HepG2 (cell line): ENCODE results near the gene MAB21L4. TPM values are rescaled to one million over a fixed set of nuclear protein-coding genes. Genes with fewer than 3 reads are reported as not detected.

Source experiments
- DNMT3B ChIP-seq: conservative IDR thresholded peaks from 2 replicates; pipeline ENCODE4 v1.6.1; 2016; ENCODE audit warnings: missing biosample characterization, control low read depth
- GABPB1 ChIP-seq: IDR thresholded peaks from 2 replicates; pipeline ENCODE4 v1.6.1; 2016; ENCODE audit warnings: mild to moderate bottlenecking, missing genetic modification reagents, moderate library complexity, missing compliant biosample characterization
- KDM5B ChIP-seq: sonication (generic); formaldehyde crosslinking; IDR thresholded peaks from 2 replicates; pipeline ENCODE4 v1.4.0; 2020; ENCODE audit warnings: missing genetic modification reagents, mild to moderate bottlenecking, borderline replicate concordance
- LRRFIP1 ChIP-seq: sonication (generic); formaldehyde crosslinking; conservative IDR thresholded peaks from 2 replicates; pipeline ENCODE4 v1.4.0; 2020; ENCODE audit warnings: missing genetic modification reagents
- RFX1 ChIP-seq: fragments of 450-650 bp; IDR thresholded peaks from 2 replicates; pipeline ENCODE4 v1.6.1; 2017
- TIGD3 ChIP-seq: sonication (generic); formaldehyde crosslinking; IDR thresholded peaks from 2 replicates; pipeline ENCODE4 v1.5.1; 2020; ENCODE audit warnings: mild to moderate bottlenecking, missing genetic modification reagents, borderline replicate concordance
- ZFP37 ChIP-seq: sonication (generic); formaldehyde crosslinking; IDR thresholded peaks from 2 replicates; pipeline ENCODE4 v1.4.0; 2020; ENCODE audit warnings: missing genetic modification reagents, borderline replicate concordance
- ZNF17 ChIP-seq: sonication (generic); formaldehyde crosslinking; IDR thresholded peaks from 2 replicates; pipeline ENCODE4 v1.5.0; 2020; ENCODE audit warnings: mild to moderate bottlenecking, missing genetic modification reagents
- ZNF20 ChIP-seq: sonication (generic); formaldehyde crosslinking; IDR thresholded peaks from 2 replicates; pipeline ENCODE4 v1.4.0; 2020; ENCODE audit warnings: mild to moderate bottlenecking, moderate library complexity, missing genetic modification reagents
- ZNF235 ChIP-seq: sonication (generic); formaldehyde crosslinking; IDR thresholded peaks from 2 replicates; pipeline ENCODE4 v1.8.1; 2023; ENCODE audit warnings: mild to moderate bottlenecking, missing genetic modification reagents, borderline replicate concordance
- ZNF264 ChIP-seq: sonication (generic); formaldehyde crosslinking; IDR thresholded peaks from 2 replicates; pipeline ENCODE4 v1.4.0; 2020; ENCODE audit warnings: missing genetic modification reagents
- ZNF318 ChIP-seq: sonication (generic); formaldehyde crosslinking; IDR thresholded peaks from 2 replicates; pipeline ENCODE4 v1.4.0; 2020; ENCODE audit warnings: mild to moderate bottlenecking, missing genetic modification reagents
- ZNF567 ChIP-seq: sonication (generic); formaldehyde crosslinking; IDR thresholded peaks from 2 replicates; pipeline ENCODE4 v1.8.1; 2023; ENCODE audit warnings: mild to moderate bottlenecking, missing genetic modification reagents, borderline replicate concordance
- ZNF782 ChIP-seq: sonication (generic); formaldehyde crosslinking; IDR thresholded peaks from 2 replicates; pipeline ENCODE4 v1.4.0; 2020; ENCODE audit warnings: missing genetic modification reagents, mild to moderate bottlenecking, borderline replicate concordance
- polyA plus RNA-seq, 8 experiments: library from polyadenylated mRNA; depleted of rRNA in 3 of 8; stranded (reverse) in 7 of 8; unstranded in 1 of 8; fragments of >200 nt; fragmentation: Illumina TruSeq in 4 of 8; extraction: Trizol in 4 of 8; gene quantifications; 2 replicates each; pipeline versions ENCODE4 v1.2.1 to v1.2.3, GENCODE V29; 2011 to 2016; ENCODE audit warnings: low read depth in 4 of 8, missing spikeins in 1 of 8, mixed read lengths in 1 of 8; ENCODE audit not compliant: insufficient read depth in 1 of 8
- total RNA-seq, 5 experiments: library from RNA; depleted of rRNA; stranded (reverse); fragments of >200 nt; fragmentation: Illumina TruSeq; extraction: Trizol; gene quantifications; 2 replicates each; pipeline ENCODE4 v1.2.3, GENCODE V29; 2016; ENCODE audit warnings: low read depth in 1 of 5

Gene MAB21L4
- total and polyA plus RNA-seq, 2 of the 13 experiments (the other 11 are each of a cell fraction or from before 2014, with no cell fraction given) = 3.0 to 14.0 TPM

- TF ChIP-seq ZNF264 (no peak), DNMT3B (CRISPR knock-in tag) (no peak), ZNF782 (CRISPR knock-in tag) (no peak; the same call in 1 of the 2 replicates), ZFP37 (CRISPR knock-in tag) (no peak), ZNF567 (CRISPR knock-in tag) (no peak), KDM5B (CRISPR knock-in tag) (0 out of 2 replicates have a peak, but pooled peaks have one; percentile 33), ZNF235 (CRISPR knock-in tag) (0 out of 2 replicates have a peak, but pooled peaks have one; percentile 51), LRRFIP1 (CRISPR knock-in tag) (no peak), TIGD3 (CRISPR knock-in tag) (no peak), GABPB1 (CRISPR knock-in tag) (no peak; the same call in 1 of the 2 replicates), ZNF17 (CRISPR knock-in tag) (no peak), ZNF20 (no peak), ZNF318 (peak; percentile 79; the same call in 1 of the 2 replicates), RFX1 (no peak)
Measured at GRCh38 chr2:240896871-240897692, 1.1 kb upstream of the MAB21L4 start (continued).
